ENCODE measurements around the gene MYO3B.

Gene MYO3B

DNA sequence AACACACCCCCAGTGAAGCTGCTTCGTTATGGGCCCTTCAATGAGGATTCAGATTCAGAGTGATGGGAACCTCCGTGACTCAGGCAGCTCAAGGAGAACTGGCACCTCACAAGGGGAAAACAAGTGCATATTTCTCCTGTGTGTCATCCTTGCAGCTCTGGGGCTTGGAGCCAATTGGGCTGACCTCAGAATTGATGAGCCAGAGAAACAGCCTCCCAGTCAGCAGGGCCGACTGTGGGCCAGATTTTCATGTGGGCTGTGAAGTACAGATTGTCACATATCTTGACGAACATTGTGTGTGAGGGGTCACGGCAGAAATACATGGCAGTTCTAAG lies 347.6 kb downstream of the MYO3B start:
- in situ Hi-C loops (cut with MboI; ENCODE audit: low sequenced_read_pairs, unreplicated experiment): no loop called here
- DNase-seq (ENCODE audit: low spot score): no peak
- TF ChIP-seq, protein P1, sequence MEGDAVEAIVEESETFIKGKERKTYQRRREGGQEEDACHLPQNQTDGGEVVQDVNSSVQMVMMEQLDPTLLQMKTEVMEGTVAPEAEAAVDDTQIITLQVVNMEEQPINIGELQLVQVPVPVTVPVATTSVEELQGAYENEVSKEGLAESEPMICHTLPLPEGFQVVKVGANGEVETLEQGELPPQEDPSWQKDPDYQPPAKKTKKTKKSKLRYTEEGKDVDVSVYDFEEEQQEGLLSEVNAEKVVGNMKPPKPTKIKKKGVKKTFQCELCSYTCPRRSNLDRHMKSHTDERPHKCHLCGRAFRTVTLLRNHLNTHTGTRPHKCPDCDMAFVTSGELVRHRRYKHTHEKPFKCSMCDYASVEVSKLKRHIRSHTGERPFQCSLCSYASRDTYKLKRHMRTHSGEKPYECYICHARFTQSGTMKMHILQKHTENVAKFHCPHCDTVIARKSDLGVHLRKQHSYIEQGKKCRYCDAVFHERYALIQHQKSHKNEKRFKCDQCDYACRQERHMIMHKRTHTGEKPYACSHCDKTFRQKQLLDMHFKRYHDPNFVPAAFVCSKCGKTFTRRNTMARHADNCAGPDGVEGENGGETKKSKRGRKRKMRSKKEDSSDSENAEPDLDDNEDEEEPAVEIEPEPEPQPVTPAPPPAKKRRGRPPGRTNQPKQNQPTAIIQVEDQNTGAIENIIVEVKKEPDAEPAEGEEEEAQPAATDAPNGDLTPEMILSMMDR (IDR thresholded peaks at IDR 0.05; ENCODE audit: borderline replicate concordance, control extremely low read depth, extremely low read depth, insufficient read depth, missing control alignments): no peak

DNA sequence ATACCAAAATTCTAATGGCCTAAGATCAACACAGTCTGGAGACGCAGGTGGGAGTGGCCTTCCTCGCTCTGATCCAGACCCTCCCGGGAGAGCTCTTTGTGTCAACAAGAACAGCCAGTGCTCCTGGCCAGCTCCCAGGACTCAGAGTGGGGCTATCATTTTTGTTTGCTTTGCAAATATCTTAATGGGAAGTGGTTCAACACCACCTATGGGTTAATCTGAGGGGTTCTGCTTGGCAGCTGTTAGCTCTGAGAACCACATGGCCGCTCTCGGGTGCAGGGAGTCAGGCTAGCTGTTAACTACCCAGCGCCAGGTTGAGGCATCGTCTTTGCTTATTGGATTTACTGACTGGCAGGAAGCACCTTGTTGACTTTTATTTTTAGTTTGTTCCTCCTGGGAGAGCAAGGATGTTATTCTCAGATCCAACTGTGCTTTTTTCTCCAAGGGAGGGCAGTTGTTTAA lies 352.4 kb downstream of the MYO3B start:
- TF ChIP-seq, protein P1 (IDR thresholded peaks at IDR 0.05; ENCODE audit: borderline replicate concordance, control extremely low read depth, extremely low read depth, insufficient read depth, missing control alignments): no peak
- in situ Hi-C loops (cut with MboI; ENCODE audit: low sequenced_read_pairs, unreplicated experiment): no loop called here
- DNase-seq (ENCODE audit: low spot score): no peak

DNA sequence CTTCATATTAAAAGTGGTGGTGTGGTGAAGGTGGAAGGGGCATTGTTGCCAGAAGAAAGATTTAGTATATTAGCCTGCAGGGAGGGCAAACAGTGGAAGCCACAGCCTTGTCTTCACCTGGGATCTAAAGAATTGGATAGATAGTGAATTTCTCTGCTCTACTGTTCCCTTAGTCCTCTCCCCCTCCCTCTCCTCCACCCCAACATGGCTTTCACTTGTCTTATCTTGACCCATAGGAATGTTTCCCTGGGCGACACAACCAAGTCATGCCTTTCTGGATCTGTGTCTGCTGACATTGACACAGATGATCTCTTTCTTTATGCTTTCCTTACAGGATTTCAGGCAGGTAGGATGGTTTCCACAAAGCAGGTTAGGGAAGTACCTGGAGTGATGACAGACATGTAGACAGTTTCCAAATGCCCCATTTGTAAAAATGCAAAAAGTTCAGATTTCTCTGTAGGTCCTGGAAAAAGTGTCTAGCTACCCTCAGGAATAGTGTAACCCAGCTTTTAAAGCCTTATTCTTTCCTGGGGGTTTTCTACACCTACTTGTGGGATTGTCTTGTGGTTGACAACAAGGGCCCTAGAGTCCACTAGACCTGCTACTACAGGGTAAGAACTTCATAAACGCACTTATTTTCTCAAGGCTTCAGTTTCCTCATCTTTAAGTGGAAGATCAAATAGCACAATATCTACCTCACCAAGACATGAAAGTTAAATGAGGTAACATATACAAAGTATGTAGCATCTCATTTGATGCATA lies 353.0 kb downstream of the MYO3B start:
- TF ChIP-seq, protein P1 (IDR thresholded peaks at IDR 0.05; ENCODE audit: borderline replicate concordance, control extremely low read depth, extremely low read depth, insufficient read depth, missing control alignments): no peak
- in situ Hi-C loops (cut with MboI; ENCODE audit: low sequenced_read_pairs, unreplicated experiment): no loop called here
- DNase-seq (ENCODE audit: low spot score): no peak

DNA sequence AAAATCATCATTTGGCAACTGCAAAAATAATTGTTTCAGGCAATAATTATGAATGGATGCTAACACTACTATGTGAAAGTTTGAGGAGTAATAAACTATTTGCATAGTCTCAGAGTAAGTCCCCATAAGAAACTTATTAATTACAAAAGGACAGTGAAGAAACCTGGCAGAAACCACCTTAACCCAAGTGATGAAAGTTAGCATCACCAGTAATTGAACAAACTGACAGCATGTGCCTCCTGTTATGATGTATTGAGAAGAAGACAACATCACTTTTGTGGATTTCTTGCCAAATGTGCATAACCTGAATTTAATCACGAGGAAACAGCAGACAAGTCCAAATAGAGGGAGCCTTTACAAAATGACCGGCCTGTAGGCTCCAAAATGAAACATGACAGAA lies 353.9 kb downstream of the MYO3B start:
- TF ChIP-seq, protein P1 (IDR thresholded peaks at IDR 0.05; ENCODE audit: borderline replicate concordance, control extremely low read depth, extremely low read depth, insufficient read depth, missing control alignments): no peak
- in situ Hi-C loops (cut with MboI; ENCODE audit: low sequenced_read_pairs, unreplicated experiment): no loop called here
- no peak for DNase-seq (ENCODE audit: low spot score)

DNA sequence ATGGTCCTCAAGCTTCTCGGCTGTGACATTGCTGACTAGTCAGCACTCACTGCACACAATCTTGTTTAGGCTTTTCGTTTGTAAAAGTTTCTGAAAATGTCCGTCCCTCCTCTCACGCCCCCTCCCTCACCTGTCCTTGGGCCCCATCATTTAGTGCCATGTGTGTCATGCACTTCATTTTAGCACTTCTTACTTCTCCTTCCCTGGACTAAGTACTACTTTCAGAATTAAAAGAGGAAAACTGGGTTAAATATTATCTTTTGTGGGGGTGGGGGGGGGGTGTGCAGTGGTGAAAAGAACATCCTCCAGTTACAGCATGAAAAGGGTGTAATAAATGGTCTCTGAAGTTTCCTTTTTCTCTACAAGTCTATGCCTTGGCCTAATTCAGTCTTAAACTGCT lies 355.2 kb downstream of the MYO3B start:
- DNase-seq (ENCODE audit: low spot score): no peak
- in situ Hi-C loops (cut with MboI; ENCODE audit: low sequenced_read_pairs, unreplicated experiment): no loop called here
- TF ChIP-seq, protein P1 (IDR thresholded peaks at IDR 0.05; ENCODE audit: borderline replicate concordance, control extremely low read depth, extremely low read depth, insufficient read depth, missing control alignments): no peak

DNA sequence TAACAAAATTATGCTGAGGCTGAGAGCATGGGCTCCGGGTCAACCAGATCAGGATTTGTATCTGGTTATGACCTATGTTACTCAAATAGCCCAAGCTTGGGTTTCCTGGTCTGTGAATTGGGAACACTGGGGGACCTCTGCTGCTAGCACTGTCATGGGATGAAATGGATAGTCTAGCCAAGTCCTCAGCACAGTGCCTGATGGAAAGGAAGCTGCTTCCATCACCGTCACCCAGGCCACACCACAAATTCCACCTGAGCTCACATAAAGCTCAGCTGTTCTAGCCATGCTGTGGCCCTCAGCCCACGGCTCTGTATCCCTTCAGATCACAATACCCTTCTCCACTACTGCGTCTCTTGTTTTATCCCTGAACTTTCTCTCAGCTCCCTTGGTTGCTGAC lies 357.6 kb downstream of the MYO3B start:
- in situ Hi-C loops (cut with MboI; ENCODE audit: low sequenced_read_pairs, unreplicated experiment): no loop called here
- TF ChIP-seq, protein P1 (IDR thresholded peaks at IDR 0.05; ENCODE audit: borderline replicate concordance, control extremely low read depth, extremely low read depth, insufficient read depth, missing control alignments): no peak
- no peak for DNase-seq (ENCODE audit: low spot score)
